Effector memory CD8-positive, alpha-beta T cell (primary cell): ENCODE data around the gene MINDY3.
A peak's percentile ranks its signal among the peaks of the same experiment; 100 is the strongest.

ENCODE experiments used
- ATAC-seq: fragments of 150-1000 bp; cut with Tn5 transposase; replicated peaks from 2 replicates; pipeline ENCODE4 v1.10.0; 2021; ENCODE audit warnings: mild to moderate bottlenecking, moderate library complexity
- DNase-seq, 3 experiments: peaks; one replicate each; pipeline ENCODE4 v3.0.0; 2021
- H3K27ac Mint-ChIP-seq, 2 donors: one replicate each; pipeline ENCODE4 v1.8.0; 2022; ENCODE audit warnings: mild to moderate bottlenecking in 2 of 2, mixed read lengths in 2 of 2, moderate library complexity in 2 of 2
- H3K27me3 Mint-ChIP-seq, 2 donors: one replicate each; pipeline ENCODE4 v1.8.0; 2022; ENCODE audit warnings: mixed read lengths in 2 of 2
- H3K36me3 Mint-ChIP-seq: one replicate; pipeline ENCODE4 v1.8.0; 2022; ENCODE audit warnings: mild to moderate bottlenecking, moderate library complexity, mixed read lengths; ENCODE audit not compliant: insufficient read depth
- H3K4me1 Mint-ChIP-seq, 2 donors: one replicate each; pipeline ENCODE4 v1.8.0; 2022; ENCODE audit warnings: low read depth in 2 of 2, mixed read lengths in 2 of 2
- H3K4me3 Mint-ChIP-seq, 2 donors: one replicate each; pipeline ENCODE4 v1.8.0; 2022; ENCODE audit warnings: mild to moderate bottlenecking in 2 of 2, mixed read lengths in 2 of 2, moderate library complexity in 2 of 2
- H3K9me3 Mint-ChIP-seq, 2 donors: one replicate each; pipeline ENCODE4 v1.8.0; 2022; ENCODE audit warnings: mixed read lengths in 2 of 2

MINDY3 gene

DNA sequence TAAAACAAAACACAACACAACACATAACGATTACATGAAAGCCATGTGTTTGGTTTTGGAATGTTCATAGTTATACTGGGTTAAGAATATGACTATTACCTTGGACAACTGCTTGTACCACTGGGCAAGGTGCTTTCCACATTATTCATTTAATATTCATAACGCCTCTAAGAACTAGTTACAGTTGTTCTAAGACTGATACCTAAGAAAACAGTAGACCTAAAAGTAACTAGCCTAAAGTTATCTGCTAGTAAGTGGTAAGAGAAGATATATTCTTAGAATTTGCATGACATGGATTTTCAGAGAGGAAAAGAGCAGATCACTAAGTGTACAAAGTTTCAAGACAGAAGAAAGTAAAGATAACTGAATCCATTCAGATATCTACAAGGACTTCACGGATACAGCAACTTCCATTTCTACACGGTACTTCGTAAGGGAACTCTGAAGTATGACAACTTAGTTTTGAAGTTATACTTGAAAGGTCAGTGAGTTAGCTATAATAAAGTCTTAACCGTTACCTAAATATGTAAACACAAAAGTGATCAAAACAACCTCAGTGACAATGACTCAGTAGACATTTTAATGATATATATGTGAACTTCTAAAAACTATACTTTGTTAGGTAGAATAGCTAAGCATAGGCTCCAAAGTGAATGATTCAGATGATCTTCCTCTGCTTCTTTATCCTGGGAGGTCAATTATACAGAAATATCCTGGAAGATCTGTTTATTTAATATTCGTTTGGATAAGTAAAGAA, 65.1 kb downstream of the MINDY3 start:
- H3K4me3 Mint-ChIP-seq, result no peak overlapping the region
- H3K9me3 Mint-ChIP-seq, result no peaks in the 10 kb centered on the region
- ATAC-seq (no peak), DNase-seq (no peak)
- H3K27ac Mint-ChIP-seq, result no peak overlapping the region
- peaks cover 0 to 10% of the 10 kb centered on the region in 2 donors for H3K4me1 Mint-ChIP-seq
- H3K27me3 Mint-ChIP-seq, result no peaks in the 10 kb centered on the region
- H3K36me3 Mint-ChIP-seq, result peaks cover 16% of the 10 kb centered on the region

GRCh38 chr10:15794569-15794968, 65.7 kb downstream of the MINDY3 start:
- DNase-seq (no peak), ATAC-seq (no peak)
- Mint-ChIP-seq H3K9me3 (no peaks in the 10 kb centered on the region), H3K27ac (no peak overlapping the region), H3K27me3 (no peaks in the 10 kb centered on the region), H3K4me1 (peaks cover 0 to 10% of the 10 kb centered on the region in 2 donors), H3K4me3 (no peak overlapping the region), H3K36me3 (peaks cover 16% of the 10 kb centered on the region)

- Mint-ChIP-seq H3K4me1 (peaks cover 0 to 10% of the 10 kb centered on the region in 2 donors), H3K27ac (no peak overlapping the region), H3K36me3 (peaks cover 22% of the 10 kb centered on the region), H3K4me3 (no peak overlapping the region), H3K9me3 (no peaks in the 10 kb centered on the region), H3K27me3 (no peaks in the 10 kb centered on the region)
- ATAC-seq (no peak), DNase-seq (no peak)
These were observed 66.6 kb downstream of the MINDY3 start for GRCh38 chr10:15793664-15794063.

DNA sequence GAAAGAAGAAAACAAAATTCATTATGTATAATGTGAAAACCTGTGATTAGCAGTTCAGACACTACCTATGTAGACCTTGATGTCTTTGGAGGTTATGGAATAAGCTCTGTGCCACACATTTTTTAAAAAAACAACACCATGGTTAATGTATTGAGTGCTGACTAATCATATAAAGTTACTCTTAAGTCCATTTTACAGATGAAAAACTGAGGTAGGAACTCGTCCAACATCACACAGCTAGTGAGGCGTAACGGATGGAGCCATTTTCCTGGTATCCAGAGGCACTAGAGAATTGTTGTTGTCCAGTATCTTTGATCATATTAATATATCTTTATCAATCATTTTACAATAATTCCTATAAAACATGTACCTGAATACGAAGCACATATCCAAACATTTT, 67.5 kb downstream of the MINDY3 start:
- no peaks in the 10 kb centered on the region for H3K9me3 Mint-ChIP-seq
- H3K36me3 Mint-ChIP-seq, result peaks cover 26% of the 10 kb centered on the region
- peak overlapping the region in 1 of 2 donors; percentile 19 for H3K27ac Mint-ChIP-seq

GRCh38 chr10:15791816-15792524, 68.3 kb downstream of the MINDY3 start:
- ATAC-seq (no peak), DNase-seq (no peak)
- Mint-ChIP-seq H3K4me1 (peaks cover 0 to 4% of the 10 kb centered on the region in 2 donors), H3K9me3 (no peaks in the 10 kb centered on the region), H3K27me3 (no peaks in the 10 kb centered on the region), H3K4me3 (no peak overlapping the region), H3K27ac (peak overlapping the region in 1 of 2 donors; percentile 29), H3K36me3 (peaks cover 26% of the 10 kb centered on the region)

More for the DNA sequence above, 67.5 kb downstream of the MINDY3 start:
- no peak overlapping the region for H3K4me3 Mint-ChIP-seq
- ATAC-seq, result no peak
- H3K27me3 Mint-ChIP-seq, result no peaks in the 10 kb centered on the region
- peaks cover 0 to 9% of the 10 kb centered on the region in 2 donors for H3K4me1 Mint-ChIP-seq
- no peak for DNase-seq

DNA sequence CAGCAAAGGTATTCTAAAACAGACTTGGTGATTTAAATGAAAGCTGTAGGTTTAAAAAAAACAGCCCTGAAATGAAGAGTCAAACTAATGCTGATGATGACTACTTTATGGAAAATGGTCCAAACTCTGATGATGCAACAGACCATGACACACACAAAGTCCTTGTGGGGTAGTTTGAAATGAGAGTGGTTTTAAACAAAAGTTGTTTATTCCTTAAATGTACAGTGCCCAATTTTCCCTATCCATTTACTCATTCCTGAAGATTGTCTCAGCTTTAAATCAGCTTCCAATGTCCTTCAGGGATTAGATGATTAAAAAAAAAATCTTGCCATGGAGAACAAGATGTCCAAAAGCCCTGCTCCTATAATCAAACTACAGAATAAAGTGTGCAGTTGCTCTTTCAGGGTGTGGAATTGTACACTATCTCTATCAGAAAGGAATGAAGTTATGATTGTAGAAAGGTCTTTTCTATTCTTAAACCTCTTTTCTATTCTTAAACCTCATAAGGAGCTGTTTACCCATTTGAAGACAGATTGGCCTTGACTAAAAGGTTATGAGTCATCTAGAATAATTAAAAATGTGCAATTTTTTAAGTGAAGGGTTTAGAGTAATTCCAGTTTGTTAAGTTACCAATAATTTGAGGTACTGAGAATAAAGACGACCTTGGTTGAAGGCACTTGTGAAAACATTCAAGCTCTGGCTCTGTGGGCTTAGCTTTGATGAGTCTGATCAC, 70.3 kb downstream of the MINDY3 start:
- Mint-ChIP-seq H3K4me1 (peaks cover 0 to 4% of the 10 kb centered on the region in 2 donors), H3K4me3 (no peak overlapping the region), H3K27me3 (no peaks in the 10 kb centered on the region), H3K27ac (no peak overlapping the region), H3K9me3 (no peaks in the 10 kb centered on the region), H3K36me3 (peaks cover 34% of the 10 kb centered on the region)
- no peak for DNase-seq
- ATAC-seq, result no peak

DNA sequence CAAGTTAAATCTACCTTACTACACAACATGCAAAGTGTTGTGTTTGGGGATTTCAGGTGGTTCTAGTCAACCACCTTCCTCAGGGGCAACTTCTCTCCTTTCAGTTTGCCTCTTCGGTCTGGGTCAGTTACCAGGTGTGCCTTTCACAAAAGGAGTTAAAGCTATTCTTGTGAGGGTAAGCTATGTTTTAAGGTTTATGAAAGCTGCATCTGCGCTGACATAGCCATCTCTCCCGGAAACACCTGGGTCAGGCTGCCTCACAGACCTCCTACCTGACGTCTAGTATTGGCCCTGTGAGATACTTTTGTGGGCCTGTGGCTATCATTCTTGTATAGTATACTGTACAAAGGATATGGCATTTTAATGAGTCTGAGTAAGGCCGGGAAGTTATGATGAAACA, 72.9 kb downstream of the MINDY3 start:
- Mint-ChIP-seq H3K36me3 (peaks cover 45% of the 10 kb centered on the region), H3K27me3 (no peaks in the 10 kb centered on the region), H3K27ac (no peak overlapping the region), H3K4me3 (no peak overlapping the region), H3K4me1 (peaks cover 0 to 4% of the 10 kb centered on the region in 2 donors), H3K9me3 (no peaks in the 10 kb centered on the region)
- no peak for ATAC-seq
- no peak for DNase-seq

DNA sequence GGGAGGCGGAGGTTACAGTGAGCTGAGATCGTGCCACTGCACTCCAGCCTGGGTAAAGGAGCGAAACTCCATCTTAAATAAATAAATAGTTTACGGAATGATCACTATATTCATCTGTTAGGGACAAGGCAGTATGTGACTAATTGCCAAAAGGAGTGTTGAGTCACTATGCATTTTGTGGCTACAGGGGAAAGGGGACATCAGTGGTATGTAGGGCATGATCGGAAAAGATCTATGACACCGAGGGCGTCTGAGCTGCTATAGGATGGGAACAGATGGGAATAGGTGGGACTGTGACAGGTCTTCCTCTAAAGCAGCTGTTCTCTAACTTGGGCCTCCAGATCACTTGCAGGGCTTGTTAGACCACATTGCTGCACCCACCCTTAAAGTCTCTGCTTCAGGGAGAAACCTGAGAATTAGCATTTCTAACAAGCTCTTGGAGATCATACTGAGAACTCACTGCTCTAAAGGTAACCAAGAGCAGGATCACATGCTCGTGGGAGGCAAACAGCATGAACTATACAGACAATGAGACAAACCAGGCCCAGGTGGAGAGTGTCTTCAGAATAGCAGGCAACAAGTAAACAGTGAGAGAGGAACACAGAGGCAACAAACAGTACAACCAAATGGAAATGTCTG, 75.5 kb downstream of the MINDY3 start:
- ATAC-seq, result no peak
- Mint-ChIP-seq H3K27ac (no peak overlapping the region), H3K9me3 (no peaks in the 10 kb centered on the region), H3K27me3 (no peaks in the 10 kb centered on the region), H3K36me3 (peaks cover 51% of the 10 kb centered on the region), H3K4me3 (no peak overlapping the region), H3K4me1 (no peaks in the 10 kb centered on the region)
- no peak for DNase-seq

DNA sequence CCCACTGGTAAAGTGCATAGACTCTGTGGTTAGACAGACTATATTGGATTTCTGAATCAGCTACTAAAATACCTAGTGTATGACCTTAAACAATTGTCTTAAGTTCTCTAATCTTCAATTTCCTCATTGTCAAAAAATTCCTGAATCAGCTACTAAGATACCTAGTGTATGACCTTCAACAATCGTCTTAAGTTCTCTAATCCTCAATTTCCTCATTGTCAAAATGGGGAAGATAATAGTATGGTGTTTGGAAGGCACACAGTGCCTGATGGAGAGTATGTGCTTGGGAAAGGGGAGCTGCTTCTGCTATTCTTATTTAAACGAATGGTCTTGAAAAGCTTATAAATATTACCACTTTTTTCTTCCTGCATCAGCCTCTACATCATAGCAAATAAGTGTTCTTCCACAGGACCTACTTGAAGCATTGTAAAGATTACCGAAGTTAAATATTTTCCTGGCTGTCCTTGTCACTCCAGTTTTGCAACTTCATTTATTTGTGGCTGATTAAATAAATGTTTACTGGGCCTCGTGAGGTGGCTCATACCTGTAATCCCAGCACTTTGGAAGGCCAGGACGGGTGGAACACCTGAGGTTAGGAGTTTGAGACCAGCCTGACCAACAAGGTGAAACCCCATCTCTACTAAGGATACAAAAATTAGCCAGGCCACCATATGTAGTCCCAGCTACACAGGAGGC, 76.2 kb downstream of the MINDY3 start:
- no peak for ATAC-seq
- Mint-ChIP-seq H3K4me1 (no peaks in the 10 kb centered on the region), H3K27ac (no peak overlapping the region), H3K4me3 (no peak overlapping the region), H3K36me3 (peaks cover 51% of the 10 kb centered on the region), H3K9me3 (no peaks in the 10 kb centered on the region), H3K27me3 (no peaks in the 10 kb centered on the region)
- no peak for DNase-seq

DNA sequence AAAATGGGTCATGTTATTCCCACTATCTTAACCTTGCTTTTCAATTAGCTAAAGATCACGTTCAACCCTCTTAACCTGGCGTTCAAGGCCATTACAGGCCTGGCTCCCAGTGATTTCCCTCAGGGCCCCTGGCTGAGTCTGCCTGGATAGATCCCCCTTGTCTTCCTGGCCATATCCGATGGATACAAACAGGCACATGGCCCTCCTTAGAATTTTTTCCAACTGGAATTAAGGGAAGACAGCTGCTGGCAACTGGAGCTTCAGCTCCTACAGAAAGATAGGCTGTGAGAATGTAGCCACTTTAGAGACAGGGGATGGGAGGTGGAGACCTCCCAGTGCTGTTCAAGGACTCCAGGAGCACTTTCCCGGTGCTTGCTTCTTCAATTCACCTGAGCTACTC, 77.5 kb downstream of the MINDY3 start:
- no peaks in the 10 kb centered on the region for H3K9me3 Mint-ChIP-seq
- ATAC-seq (no peak), DNase-seq (no peak)
- H3K4me1 Mint-ChIP-seq, result no peaks in the 10 kb centered on the region
- H3K36me3 Mint-ChIP-seq, result peaks cover 49% of the 10 kb centered on the region
- no peak overlapping the region for H3K4me3 Mint-ChIP-seq
- H3K27ac Mint-ChIP-seq, result no peak overlapping the region
- no peaks in the 10 kb centered on the region for H3K27me3 Mint-ChIP-seq

GRCh38 chr10:15781381-15781960, 78.8 kb downstream of the MINDY3 start:
- no peak overlapping the region for H3K27ac Mint-ChIP-seq
- no peaks in the 10 kb centered on the region for H3K9me3 Mint-ChIP-seq
- no peak for DNase-seq
- no peaks in the 10 kb centered on the region for H3K4me1 Mint-ChIP-seq
- no peak for ATAC-seq
- peaks cover 44% of the 10 kb centered on the region for H3K36me3 Mint-ChIP-seq
- no peak overlapping the region for H3K4me3 Mint-ChIP-seq
- H3K27me3 Mint-ChIP-seq, result no peaks in the 10 kb centered on the region

DNA sequence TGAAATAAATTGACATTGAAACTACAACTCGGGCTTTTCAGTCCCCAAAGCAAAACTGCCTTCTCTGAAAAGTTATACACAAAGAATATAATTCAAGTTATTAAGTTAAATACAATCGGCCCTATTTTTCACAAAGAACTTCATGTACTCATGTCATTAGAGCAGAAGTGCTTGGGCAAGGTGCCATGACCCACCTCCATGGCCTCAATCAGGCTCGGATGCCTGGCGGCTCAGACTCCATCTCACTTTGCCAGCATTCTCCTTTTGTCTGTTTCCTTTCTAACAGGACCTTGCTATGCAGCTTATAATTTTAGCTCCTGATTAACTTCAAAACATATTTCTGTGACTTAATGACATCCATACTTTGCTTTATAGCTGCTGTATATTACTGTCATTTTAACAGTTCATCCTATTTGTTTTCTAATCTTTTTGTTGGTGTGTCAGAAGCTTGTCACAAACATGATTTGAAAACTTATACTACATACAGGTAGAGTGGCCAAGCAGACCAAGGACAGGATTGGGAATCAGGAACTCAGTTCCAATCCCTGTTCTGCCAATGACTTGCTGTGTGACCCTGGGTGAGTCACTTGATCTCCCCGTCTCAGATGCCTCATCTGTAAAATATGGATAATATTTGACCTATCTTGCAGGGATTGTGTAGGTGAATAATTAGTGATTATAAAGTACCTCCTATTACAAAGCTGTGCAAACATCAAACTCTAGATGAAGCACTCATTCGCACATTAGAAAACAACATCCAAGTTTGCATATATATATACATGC, 79.8 kb downstream of the MINDY3 start:
- Mint-ChIP-seq H3K27me3 (no peaks in the 10 kb centered on the region), H3K9me3 (peaks cover 0 to 2% of the 10 kb centered on the region in 2 donors), H3K4me3 (no peak overlapping the region), H3K27ac (peak overlapping the region in 1 of 2 donors; percentile 33), H3K36me3 (peaks cover 36% of the 10 kb centered on the region), H3K4me1 (no peaks in the 10 kb centered on the region)
- no peak for ATAC-seq
- DNase-seq, result no peak
